Suppressor macrophage treated with lipopolysaccharide for 1 hour (primary cell): ENCODE results near the gene GID4.
A peak's percentile ranks its signal among the peaks of the same experiment; 100 is the strongest.
"Not testable (repeated sequence)": the region's sequence is repeated elsewhere in the genome, so short reads cannot be mapped to it uniquely, and the experiment has no call there.

Source experiments
- DNase-seq, 3 donors: peaks; one replicate each; pipeline ENCODE4 v3.0.0-alpha.2; 2020 to 2022

GID4 gene

GRCh38 chr17:18038861-18039534 lies at the start of gene GID4, which contains the start of gene ATPAF2:
Gene GID4, plus strand, starts transcription at chr17:18039408. Its CDS starts 57 bp downstream, at chr17:18039465.
Gene ATPAF2, minus strand, starts transcription at chr17:18039168. Its CDS starts 155 bp downstream, at chr17:18039013.
- DNase-seq = peak; percentile 100

- no peak for DNase-seq
Measured at GRCh38 chr17:17989618-17990017, 49.6 kb upstream of the GID4 start.

GRCh38 chr17:17990282-17990681 lies 48.9 kb upstream of the GID4 start:
- DNase-seq = no peak

GRCh38 chr17:17993366-17993765 lies 45.8 kb upstream of the GID4 start:
- no peak for DNase-seq

GRCh38 chr17:17993852-17994251 lies 45.4 kb upstream of the GID4 start:
- DNase-seq = no peak

- peak; percentile 53 to 60 (median 55) for DNase-seq
Measured at GRCh38 chr17:17994271-17995069, 44.7 kb upstream of the GID4 start.

GRCh38 chr17:17995887-17996286 lies 43.3 kb upstream of the GID4 start:
- not testable (repeated sequence) for DNase-seq

GRCh38 chr17:17998934-17999333 lies 40.3 kb upstream of the GID4 start:
- no peak for DNase-seq

- no peak for DNase-seq
Measured at GRCh38 chr17:17999364-18000029, 39.7 kb upstream of the GID4 start.

- no peak for DNase-seq
Measured at GRCh38 chr17:18000030-18000408, 39.2 kb upstream of the GID4 start.

GRCh38 chr17:18002171-18002570 lies 37.0 kb upstream of the GID4 start:
- no peak for DNase-seq

- no peak for DNase-seq
Measured at GRCh38 chr17:18004345-18004744, 34.9 kb upstream of the GID4 start.

GRCh38 chr17:18004884-18005305 lies 34.3 kb upstream of the GID4 start:
- no peak for DNase-seq

- no peak for DNase-seq
Measured at GRCh38 chr17:18005496-18005895, 33.7 kb upstream of the GID4 start.

- no peak for DNase-seq
Measured at GRCh38 chr17:18006495-18007239, 32.5 kb upstream of the GID4 start.

- DNase-seq = no peak
Measured at GRCh38 chr17:18008496-18009268, 30.5 kb upstream of the GID4 start.

GRCh38 chr17:18009609-18010420 lies 29.4 kb upstream of the GID4 start:
- no peak for DNase-seq

GRCh38 chr17:18011286-18011685 lies 27.9 kb upstream of the GID4 start:
- DNase-seq = no peak

GRCh38 chr17:18014006-18014405 lies 25.2 kb upstream of the GID4 start:
- no peak for DNase-seq

GRCh38 chr17:18015593-18015992 lies 23.6 kb upstream of the GID4 start:
- no peak for DNase-seq

GRCh38 chr17:18016426-18016825 lies 22.8 kb upstream of the GID4 start:
- no peak for DNase-seq
